ENCODE results near the gene OTOP1.
"Not testable (repeated sequence)": the region's sequence is repeated elsewhere in the genome, so short reads cannot be mapped to it uniquely, and the experiment has no call there.

Gene OTOP1

DNA sequence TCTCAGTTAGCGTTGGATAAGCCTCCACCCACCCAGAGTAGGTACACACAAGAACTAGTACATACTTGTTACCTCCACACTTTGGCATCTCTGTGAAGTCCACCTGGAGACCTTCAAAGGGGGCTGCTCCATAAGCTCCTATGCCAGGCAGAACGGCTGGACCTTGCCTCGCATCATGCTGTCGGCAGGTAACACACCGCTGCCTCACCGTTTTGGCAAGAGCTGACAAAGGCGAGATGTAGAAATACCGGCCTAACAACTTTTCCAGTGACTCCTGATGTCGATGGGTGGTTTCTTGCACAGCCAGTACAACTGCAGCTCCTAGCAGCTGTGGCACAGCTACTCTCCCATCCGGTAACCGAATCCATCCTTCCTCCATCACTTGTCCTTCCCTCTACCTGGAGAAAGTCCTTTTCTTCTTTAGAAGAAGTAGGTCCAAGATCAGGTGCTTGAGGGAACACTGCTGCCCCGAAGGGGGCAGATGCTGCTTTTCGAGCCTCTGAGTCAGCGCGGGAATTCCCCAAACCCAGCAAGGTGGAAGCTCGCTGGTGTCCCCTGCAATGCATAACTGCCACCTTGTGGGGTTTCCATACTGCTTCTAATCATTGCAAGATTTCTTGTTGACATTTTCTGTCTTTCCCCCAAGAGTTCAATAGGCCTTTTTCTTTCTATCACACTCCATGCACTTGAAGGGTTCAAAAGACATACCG lies 65.6 kb downstream of the OTOP1 start:
- DNase-seq (ENCODE audit: low read depth): not testable (repeated sequence)

DNA sequence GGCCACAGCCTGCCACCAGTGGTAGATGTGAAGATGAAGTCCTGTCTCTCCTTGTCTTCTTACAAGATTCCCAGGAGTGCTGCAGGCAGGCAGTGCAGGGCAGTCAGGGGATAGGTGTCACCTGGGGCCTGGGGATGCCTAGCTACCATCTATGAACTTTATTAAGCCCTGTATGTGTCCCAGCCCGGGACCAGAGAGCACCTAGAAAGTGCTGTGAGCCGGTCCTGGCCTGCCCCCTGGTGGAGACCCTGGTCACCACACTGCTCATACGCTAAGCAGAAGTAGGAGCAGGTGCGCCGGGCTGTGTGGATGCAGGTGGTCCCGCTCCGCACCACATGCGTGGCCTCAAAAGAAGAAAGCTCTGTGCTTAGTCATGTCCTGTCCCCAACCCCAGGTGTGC lies 81.1 kb downstream of the OTOP1 start:
- not testable (repeated sequence) for DNase-seq (ENCODE audit: low read depth)

DNA sequence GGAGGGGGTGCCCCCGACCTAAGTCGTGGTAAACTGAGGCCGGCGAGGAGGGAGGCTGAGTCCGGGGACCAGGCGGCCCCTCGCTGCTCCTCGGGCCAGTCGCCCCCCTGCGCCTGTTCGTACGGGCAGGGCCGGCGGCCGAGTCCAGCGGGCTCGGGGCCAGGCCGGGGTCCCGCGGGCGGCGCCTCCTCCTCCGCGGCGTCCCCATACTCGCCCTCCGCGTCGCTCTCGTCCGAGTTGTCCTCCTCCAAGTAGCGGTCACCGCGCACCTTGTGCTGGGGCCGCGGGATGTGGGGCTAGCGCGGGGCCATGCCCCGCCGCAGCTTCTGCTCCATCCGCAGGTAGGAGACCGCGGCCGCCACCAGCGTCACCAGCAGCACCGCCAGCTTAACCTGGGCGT lies 83.4 kb downstream of the OTOP1 start:
- not testable (repeated sequence) for DNase-seq (ENCODE audit: low read depth)

DNA sequence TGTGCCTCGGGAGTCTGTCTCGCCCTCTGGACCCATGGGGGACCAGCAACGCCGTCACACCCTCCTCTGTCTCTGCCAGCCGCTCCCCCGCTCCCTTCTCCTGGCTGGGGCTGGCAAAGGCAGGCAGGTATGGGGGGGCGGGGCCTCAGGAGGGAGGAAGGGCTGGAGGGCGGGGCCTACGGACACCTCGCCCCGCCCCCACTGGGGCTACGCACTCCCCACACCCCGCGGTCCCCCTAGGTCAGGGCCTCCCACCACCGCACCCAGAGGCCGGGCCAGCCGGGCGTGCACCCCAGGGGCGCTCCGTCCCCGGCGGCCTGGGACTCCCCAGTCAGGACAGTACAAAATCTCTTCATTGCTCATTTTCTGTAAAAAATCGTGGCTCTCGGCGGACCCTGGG lies 84.0 kb downstream of the OTOP1 start:
- not testable (repeated sequence) for DNase-seq (ENCODE audit: low read depth)

DNA sequence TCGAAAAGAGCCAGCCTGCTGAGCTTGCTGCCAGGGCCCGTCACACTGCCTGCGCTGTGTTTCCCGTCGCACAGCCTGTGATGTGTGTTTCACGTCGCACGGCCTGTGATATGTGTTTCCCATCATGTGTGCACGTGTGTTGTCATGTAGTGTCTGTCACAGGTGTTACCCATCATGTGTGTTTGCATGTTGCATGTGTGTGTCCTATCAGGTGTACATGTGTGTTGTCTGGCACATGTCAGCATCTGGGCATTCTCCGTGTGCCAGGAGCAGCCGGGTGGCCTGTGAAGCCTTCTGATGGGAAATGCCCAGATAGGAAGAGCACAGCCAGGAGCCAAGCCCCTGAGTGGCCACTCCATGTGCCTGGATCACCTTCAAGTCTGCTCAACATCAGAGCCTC lies 85.5 kb downstream of the OTOP1 start:
- DNase-seq (ENCODE audit: low read depth): not testable (repeated sequence)
